ENCODE data around the gene ASPN. TPM values are rescaled to one million over a fixed set of nuclear protein-coding genes. Genes with fewer than 3 reads are reported as not detected.

ASPN gene
- total and polyA plus RNA-seq, 9 of the 15 experiments (the other 6 are each of a cell fraction or from before 2014, with no cell fraction given): 0.03 to 0.07 TPM; not detected in 7

DNA sequence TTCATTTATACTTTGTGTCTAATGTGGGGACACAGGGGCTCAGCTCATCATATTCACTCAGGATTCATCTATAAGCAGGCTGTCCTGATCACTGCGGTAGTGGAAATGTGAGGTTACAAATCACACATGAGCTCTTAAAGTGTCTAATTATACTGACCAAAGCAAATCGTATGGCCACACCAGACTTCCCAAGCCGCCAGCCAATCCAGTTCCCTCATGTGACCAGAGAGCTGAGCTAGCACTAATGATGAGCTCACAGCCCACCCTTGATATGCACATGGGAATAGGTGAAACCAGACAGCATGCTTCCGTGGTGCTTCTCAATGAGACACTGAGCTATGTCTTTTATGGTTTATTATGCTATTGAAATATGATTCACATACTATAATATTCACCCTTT lies 35.9 kb upstream of the ASPN start (continued):
- TF ChIP-seq GATA2 (CRISPR knock-in tag; IDR thresholded peaks at IDR 0.05) (no peak), ETS2 (tag; IDR thresholded peaks at IDR 0.05; ENCODE audit: borderline replicate concordance, poor library complexity, severe bottlenecking) (no peak)

DNA sequence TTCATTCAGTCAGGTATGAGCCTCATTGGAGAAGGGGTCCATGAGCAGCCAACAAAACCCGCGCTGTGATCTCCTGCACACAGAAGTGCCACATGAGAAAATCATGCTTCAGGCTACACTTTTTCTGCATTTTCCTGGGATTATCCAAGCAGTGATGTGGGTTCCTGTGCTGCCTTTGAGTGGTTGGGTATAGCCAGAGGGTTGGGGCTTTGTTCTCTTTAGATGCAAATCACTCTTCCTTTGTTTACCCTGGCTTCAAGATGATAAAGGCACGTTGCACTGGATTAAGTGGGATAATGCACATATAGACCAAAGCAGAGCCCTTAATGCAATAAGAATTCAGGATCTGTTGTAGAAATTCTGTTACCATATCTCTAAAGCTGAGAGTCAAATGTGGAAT lies 34.7 kb upstream of the ASPN start:
- intact Hi-C loops (cut with micrococcal nuclease) (no loop called here), in situ Hi-C loops (cut with MboI) (no loop called here)
- H3K9ac ChIP-seq (ENCODE audit: insufficient read depth in 1 of 2, low read depth in 2 of 2, low read length in 2 of 2): no peak overlapping the region
- H3K4me3 ChIP-seq: no peak overlapping the region
- no peaks in the 10 kb centered on the region for H4K20me1 ChIP-seq (replicated peaks; ENCODE audit: control insufficient read depth, insufficient read depth, low read length)
- no peaks in the 10 kb centered on the region for H3K36me3 ChIP-seq (ENCODE audit: control insufficient read depth, insufficient read depth, low read length)
- WGBS (ENCODE audit: insufficient coverage, low coverage, missing lambda C conversion rate): 60% methylated on average over 3 of the region's 3 CpGs
- no peak overlapping the region for H3K4me2 ChIP-seq (ENCODE audit: insufficient read depth, low read length)
- H3K9me3 ChIP-seq (replicated peaks; ENCODE audit: control insufficient read depth, insufficient read depth, low read depth, low read length): no peaks in the 10 kb centered on the region
- FAIRE-seq (no peak), ATAC-seq (no peak), DNase-seq (ENCODE audit: extremely low read depth in 1 of 4, low spot score in 3 of 4) (no peak)
- H3K27me3 ChIP-seq (ENCODE audit: control insufficient read depth in 2 of 2, insufficient read depth in 2 of 2, low read length in 2 of 2): no peaks in the 10 kb centered on the region
- H2AFZ ChIP-seq (ENCODE audit: low read depth, low read length): no peak overlapping the region
- H3K4me1 ChIP-seq (replicated peaks in 1 of 2; ENCODE audit: control insufficient read depth in 2 of 2, insufficient read depth in 2 of 2, low read length in 2 of 2): no peaks in the 10 kb centered on the region
- no peaks in the 10 kb centered on the region for H3K79me2 ChIP-seq (ENCODE audit: control insufficient read depth, insufficient read depth, low read length)
- H3K27ac ChIP-seq (ENCODE audit: extremely low read depth, low read depth, low read length): no peak overlapping the region
- TF ChIP-seq CXXC5 (CRISPR knock-in tag; IDR thresholded peaks at IDR 0.05): no peak
- no peak for TF ChIP-seq SMC3 (conservative IDR thresholded peaks at IDR 0.05; ENCODE audit: insufficient read depth, low read depth, low read length)
- TF ChIP-seq TCF3 (CRISPR knock-in tag; IDR thresholded peaks at IDR 0.05): no peak
- no peak for TF ChIP-seq ZNF668 (CRISPR knock-in tag; IDR thresholded peaks at IDR 0.05)
- TF ChIP-seq, protein P1, sequence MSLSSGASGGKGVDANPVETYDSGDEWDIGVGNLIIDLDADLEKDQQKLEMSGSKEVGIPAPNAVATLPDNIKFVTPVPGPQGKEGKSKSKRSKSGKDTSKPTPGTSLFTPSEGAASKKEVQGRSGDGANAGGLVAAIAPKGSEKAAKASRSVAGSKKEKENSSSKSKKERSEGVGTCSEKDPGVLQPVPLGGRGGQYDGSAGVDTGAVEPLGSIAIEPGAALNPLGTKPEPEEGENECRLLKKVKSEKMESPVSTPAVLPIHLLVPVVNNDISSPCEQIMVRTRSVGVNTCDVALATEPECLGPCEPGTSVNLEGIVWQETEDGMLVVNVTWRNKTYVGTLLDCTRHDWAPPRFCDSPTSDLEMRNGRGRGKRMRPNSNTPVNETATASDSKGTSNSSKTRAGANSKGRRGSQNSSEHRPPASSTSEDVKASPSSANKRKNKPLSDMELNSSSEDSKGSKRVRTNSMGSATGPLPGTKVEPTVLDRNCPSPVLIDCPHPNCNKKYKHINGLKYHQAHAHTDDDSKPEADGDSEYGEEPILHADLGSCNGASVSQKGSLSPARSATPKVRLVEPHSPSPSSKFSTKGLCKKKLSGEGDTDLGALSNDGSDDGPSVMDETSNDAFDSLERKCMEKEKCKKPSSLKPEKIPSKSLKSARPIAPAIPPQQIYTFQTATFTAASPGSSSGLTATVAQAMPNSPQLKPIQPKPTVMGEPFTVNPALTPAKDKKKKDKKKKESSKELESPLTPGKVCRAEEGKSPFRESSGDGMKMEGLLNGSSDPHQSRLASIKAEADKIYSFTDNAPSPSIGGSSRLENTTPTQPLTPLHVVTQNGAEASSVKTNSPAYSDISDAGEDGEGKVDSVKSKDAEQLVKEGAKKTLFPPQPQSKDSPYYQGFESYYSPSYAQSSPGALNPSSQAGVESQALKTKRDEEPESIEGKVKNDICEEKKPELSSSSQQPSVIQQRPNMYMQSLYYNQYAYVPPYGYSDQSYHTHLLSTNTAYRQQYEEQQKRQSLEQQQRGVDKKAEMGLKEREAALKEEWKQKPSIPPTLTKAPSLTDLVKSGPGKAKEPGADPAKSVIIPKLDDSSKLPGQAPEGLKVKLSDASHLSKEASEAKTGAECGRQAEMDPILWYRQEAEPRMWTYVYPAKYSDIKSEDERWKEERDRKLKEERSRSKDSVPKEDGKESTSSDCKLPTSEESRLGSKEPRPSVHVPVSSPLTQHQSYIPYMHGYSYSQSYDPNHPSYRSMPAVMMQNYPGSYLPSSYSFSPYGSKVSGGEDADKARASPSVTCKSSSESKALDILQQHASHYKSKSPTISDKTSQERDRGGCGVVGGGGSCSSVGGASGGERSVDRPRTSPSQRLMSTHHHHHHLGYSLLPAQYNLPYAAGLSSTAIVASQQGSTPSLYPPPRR (CRISPR knock-in tag; IDR thresholded peaks at IDR 0.05; ENCODE audit: borderline replicate concordance): no peak
- TF ChIP-seq, protein P2, sequence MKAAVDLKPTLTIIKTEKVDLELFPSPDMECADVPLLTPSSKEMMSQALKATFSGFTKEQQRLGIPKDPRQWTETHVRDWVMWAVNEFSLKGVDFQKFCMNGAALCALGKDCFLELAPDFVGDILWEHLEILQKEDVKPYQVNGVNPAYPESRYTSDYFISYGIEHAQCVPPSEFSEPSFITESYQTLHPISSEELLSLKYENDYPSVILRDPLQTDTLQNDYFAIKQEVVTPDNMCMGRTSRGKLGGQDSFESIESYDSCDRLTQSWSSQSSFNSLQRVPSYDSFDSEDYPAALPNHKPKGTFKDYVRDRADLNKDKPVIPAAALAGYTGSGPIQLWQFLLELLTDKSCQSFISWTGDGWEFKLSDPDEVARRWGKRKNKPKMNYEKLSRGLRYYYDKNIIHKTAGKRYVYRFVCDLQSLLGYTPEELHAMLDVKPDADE (conservative IDR thresholded peaks at IDR 0.05; ENCODE audit: control insufficient read depth, low read depth, low read length): no peak
- TF ChIP-seq ESRRB (CRISPR knock-in tag; IDR thresholded peaks at IDR 0.05; ENCODE audit: borderline replicate concordance): no peak
- no peak for TF ChIP-seq CBX2 (IDR thresholded peaks at IDR 0.05; ENCODE audit: insufficient read depth, low read length, poor library complexity, severe bottlenecking)
- TF ChIP-seq MCM5 (IDR thresholded peaks at IDR 0.05; ENCODE audit: low read depth): no peak
- BruUV-seq (replicated peaks): no TSS peak
- H3K9me1 ChIP-seq (ENCODE audit: control insufficient read depth, insufficient read depth, low read length): no peaks in the 10 kb centered on the region
- ChIA-PET CTCF (ENCODE audit: low intra/inter-chr PET ratio) (no interaction called here), POLR2A (no interaction called here)

All from K562 (cell line).